Right lobe of liver (tissue), 4 donors: Measurements from ENCODE around the gene SHC3.

ENCODE experiments used
- CTCF ChIP-seq, 4 donors: fragments of 200-600 bp in 3 of 4; fragments of 450-650 bp in 1 of 4; IDR thresholded peaks; one replicate each; pipeline versions ENCODE4 v1.5.1 to v1.8.0; 2016 to 2022; ENCODE audit warnings: antibody characterized with exemption in 4 of 4, mild to moderate bottlenecking in 2 of 4
- POLR2A ChIP-seq: fragments of 450-650 bp; IDR thresholded peaks from one replicate; pipeline ENCODE4 v1.6.1; 2017; ENCODE audit warnings: antibody characterized with exemption, mild to moderate bottlenecking
- donor health status: DM: no; HTN: no; CAD: no.
- donor health status: DM: no; HTN: no; CAD: no.
- donor health status: DM: no; HTN: yes; CAD: no.

GRCh38 chr9:89042984-89043383, 135.6 kb downstream of the SHC3 start:
- TF ChIP-seq CTCF (IDR thresholded peaks at IDR 0.05) (no peak), POLR2A (no peak)
